GM12801 (cell line): Measurements from ENCODE around the gene TMEM225B.

Experiments used
- TF ChIP-seq, protein P1 (sequence below): IDR thresholded peaks from one replicate; pipeline ENCODE4 v1.5.1; 2011; ENCODE audit warnings: control low read depth; ENCODE audit not compliant: insufficient read length; ENCODE audit errors: extremely low read depth

The TMEM225B gene

DNA sequence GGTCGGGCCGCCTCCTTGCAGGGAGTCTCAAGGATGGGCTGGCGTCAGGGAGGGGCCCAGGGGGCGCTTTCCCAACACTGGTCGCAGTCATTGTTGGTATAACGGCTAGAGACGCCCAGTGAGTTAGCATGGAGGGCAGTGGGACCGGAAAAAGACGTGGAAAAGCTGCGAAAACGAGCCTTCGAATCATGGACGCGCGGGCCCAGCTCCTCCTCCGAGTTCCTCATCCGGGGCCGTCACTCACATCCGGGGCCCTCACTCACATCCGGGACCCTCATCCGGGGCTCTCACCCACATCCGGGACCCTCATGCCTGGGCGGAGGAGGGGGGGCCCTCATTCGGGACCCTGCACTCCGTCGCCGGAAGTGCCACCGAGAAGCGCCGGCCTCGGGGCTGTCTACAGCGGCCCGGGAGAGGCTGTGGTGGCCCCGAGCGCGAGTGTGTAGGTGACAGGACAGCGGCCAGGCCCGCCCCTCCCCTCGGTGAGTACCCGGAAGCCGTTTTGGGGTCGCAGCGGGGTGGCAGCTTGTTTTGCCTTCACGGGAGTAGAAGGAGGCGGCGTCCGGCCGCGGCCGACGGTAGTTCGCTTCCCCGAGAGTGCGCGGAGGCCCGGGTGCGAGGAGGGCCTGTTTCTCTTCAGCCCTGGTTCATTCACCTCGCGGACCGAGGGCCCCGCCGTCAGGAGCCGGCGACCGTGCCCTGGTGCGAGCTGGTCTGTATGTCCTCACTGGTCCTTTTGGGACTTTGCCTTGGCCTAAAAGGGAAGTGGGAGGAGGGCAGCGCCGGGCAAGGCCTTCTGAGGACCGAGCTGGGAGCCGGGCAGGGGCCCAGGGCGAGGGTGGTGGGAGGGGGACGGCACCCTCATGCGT is 39.5 kb upstream of the TMEM225B start, which contains the start of gene ZNF655:
TSS of gene ZNF655 (plus strand) at position 337 of the 869 bp plus-strand sequence. CDS start 1,918 bp downstream, outside the sequence.
- TF ChIP-seq, protein P1, sequence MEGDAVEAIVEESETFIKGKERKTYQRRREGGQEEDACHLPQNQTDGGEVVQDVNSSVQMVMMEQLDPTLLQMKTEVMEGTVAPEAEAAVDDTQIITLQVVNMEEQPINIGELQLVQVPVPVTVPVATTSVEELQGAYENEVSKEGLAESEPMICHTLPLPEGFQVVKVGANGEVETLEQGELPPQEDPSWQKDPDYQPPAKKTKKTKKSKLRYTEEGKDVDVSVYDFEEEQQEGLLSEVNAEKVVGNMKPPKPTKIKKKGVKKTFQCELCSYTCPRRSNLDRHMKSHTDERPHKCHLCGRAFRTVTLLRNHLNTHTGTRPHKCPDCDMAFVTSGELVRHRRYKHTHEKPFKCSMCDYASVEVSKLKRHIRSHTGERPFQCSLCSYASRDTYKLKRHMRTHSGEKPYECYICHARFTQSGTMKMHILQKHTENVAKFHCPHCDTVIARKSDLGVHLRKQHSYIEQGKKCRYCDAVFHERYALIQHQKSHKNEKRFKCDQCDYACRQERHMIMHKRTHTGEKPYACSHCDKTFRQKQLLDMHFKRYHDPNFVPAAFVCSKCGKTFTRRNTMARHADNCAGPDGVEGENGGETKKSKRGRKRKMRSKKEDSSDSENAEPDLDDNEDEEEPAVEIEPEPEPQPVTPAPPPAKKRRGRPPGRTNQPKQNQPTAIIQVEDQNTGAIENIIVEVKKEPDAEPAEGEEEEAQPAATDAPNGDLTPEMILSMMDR: no peak

DNA sequence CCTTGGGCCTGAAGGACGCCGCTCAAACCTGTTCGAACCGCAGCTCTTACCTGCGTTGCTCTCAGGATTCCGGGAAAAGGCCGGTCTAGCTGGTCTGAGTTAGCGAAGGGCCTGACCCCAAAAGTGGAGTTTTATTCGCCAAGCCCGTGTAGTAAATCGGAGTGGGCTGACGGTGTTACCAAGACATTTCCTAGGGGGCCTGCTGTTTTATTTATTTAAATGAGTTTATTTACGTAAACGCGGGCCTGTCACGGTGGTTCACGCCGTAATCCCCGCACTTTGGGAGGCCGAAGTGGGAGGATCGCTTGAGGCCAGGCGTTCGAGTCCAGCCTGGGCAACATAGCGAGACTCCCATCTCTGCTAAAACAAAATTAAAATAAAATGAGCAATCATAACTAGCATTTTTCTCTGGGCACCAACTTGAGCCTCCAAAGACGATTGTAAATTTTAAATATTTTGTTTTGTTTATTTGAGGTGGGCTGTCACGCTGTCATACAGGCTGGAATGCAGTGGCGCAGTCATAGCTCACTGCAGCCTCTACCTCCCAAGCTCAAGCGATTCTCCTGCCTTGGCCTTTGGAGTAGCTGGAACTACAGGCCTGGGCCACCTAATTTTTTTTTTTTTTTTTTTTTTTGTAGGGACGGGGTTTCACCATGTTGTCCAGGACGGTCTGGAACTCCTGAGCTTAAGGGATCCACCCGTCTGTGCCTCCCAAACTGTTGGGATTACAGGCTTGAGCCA is 38.7 kb upstream of the TMEM225B start:
- TF ChIP-seq, protein P1: no peak

DNA sequence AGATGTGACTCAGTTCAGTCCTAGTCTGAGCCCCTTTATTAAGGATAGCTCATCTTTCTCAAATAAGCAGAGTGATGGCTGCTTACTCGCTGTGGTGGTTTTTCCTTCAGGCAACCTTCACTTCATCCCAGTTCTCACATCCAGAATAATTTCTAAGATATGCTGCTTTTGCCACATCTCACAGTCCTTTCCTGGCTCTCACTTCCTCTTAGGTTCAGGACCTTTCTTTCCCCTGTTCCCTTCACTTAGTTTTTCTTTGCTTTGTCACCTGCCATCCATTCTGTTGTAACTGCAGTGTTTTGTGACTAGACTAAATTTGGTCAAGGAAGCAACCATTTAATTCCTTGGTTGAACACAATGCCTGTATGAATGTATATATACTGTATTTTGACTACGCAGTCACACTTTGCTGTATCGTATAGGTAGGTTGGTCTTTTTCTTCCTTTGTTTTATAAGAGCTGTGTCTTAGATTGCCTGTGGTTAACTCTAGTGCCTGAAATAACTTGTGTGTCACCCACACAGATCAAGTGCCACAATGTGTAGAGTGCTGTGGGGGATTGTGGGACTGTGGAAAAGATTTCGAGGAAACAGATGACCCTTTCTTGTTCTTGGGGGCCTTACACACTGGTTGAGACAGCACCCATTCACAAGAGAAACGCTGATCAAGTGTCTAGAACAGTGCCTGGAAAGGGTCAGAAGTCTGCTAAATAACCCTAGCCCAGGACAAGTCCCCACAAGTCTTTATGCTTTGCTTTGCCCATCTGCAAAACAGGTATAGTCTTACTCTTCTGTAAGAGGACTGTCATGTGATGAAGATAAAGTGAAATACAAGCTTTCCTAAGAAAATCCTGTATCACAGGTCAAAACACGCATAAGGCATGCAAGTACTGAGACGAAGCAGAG is 37.0 kb upstream of the TMEM225B start:
- TF ChIP-seq, protein P1: no peak

DNA sequence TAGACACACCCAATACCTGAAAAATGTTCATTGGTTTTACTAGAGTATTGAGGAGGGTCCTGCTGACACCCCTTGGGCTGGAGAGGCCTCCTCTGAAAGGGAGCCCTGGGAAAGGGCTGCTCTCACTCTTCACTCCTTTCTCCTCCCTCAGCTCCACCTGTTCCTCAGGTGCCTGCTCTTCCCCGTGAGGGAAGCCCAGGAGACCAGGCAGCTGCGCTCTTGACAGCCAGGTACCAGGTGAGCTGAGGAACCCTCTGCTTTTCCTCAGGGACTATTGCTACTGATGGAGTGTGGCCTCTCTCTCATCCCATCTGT is 36.4 kb upstream of the TMEM225B start:
- TF ChIP-seq, protein P1: no peak

DNA sequence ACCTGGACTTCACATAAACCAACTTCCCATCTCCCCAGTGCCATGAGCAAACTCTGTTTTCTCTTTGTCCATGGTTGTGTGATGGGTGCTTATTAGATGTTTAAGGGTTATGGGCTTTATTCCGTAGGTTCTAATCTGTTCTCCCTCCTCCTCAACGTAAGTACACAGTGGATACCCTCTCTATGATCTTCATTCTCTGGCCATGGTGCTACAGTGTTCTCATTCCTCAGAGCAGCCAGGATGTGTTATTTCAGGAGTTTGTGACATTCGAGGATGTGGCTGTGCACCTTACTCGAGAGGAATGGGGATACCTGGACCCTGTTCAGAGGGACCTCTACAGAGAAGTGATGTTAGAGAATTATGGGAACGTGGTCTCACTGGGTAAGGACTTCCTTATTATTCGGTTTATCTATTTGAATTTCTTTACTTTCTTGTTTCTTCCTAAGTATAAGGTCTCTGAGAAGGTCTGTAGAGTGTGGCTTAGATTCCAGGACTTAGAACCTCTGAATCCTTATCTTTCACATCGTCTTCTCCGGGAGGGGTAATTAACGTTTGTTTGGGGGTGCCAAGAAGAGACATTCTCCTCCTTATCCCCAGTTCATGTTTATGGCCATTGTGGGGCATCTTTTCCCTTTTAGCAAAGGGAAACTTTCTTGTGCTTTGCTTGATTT is 35.8 kb upstream of the TMEM225B start:
- TF ChIP-seq, protein P1: no peak

DNA sequence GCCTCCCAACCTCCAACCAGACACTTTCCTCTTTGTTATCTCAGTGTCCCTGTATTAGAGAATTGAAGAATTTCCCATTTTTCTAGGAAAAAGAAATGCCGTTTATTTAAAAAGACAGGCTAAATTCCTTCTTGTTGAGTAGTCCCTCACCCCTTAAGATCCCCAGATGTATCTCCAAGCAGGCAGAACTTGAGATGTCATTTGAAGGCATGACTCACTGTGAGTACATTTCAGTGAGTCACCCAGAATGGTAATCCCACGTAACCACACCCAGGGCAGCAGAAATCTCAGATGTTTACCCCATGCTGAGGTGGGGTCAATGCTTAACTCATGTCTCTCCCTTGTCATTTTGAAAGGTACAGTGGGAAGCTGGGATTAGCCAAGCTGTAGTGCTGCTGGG is 35.2 kb upstream of the TMEM225B start:
- TF ChIP-seq, protein P1: no peak

DNA sequence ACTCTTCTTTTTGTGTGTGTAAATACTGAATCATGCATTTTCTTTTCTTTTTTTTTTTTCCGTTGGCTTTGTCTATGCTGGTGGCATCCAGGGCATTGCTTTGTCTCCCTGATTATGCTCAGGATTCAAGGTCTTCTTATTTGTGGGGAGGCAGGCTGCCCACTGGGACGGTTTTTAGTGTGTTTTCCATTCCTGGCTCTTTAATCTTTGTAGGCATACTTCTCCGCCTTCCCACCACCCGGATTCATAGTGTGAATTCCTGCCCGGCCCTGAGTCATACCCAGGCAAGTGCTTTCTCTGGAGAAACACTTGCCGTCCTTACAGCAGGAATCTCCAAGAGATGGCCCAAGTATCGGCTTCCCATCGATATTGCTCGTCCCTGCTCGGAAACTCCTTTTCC is 34.4 kb upstream of the TMEM225B start:
- TF ChIP-seq, protein P1: no peak
